ACC112 (cell line): ENCODE measurements around the gene MAML3.

ENCODE experiments used
- H2AFZ ChIP-seq: fragments of 200-600 bp; sonication (generic); one replicate; pipeline ENCODE4 v1.6.0; 2017; ENCODE audit warnings: antibody characterized with exemption, low read length; ENCODE audit not compliant: unreplicated experiment
- H3K27ac ChIP-seq: fragments of 200-600 bp; sonication (generic); 2 replicates; pipeline ENCODE4 v1.5.1; 2014; ENCODE audit warnings: low read depth, mild to moderate bottlenecking, antibody characterized with exemption, low read length, moderate library complexity
- H3K27me3 ChIP-seq: fragments of 200-600 bp; sonication (generic); 2 replicates; pipeline ENCODE4 v1.6.1; 2014; ENCODE audit warnings: mild to moderate bottlenecking, antibody characterized with exemption, low read length, moderate library complexity, mixed read lengths; ENCODE audit not compliant: insufficient read depth
- H3K36me3 ChIP-seq: fragments of 200-600 bp; sonication (generic); 2 replicates; pipeline ENCODE4 v1.6.1; 2016; ENCODE audit warnings: mild to moderate bottlenecking, antibody characterized with exemption, low read length, moderate library complexity, mixed read lengths; ENCODE audit not compliant: insufficient read depth
- H3K4me1 ChIP-seq: fragments of 200-600 bp; sonication (generic); one replicate; pipeline ENCODE4 v1.6.1; 2016; ENCODE audit warnings: low read length, mixed read lengths; ENCODE audit not compliant: insufficient read depth, unreplicated experiment, control insufficient read depth
- H3K4me3 ChIP-seq: fragments of 200-600 bp; sonication (generic); 2 replicates; pipeline ENCODE4 v1.5.1; 2014; ENCODE audit warnings: mild to moderate bottlenecking, low read depth, low read length
- H3K79me2 ChIP-seq: fragments of 200-600 bp; sonication (generic); one replicate; pipeline ENCODE4 v1.6.0; 2016; ENCODE audit warnings: low read length; ENCODE audit not compliant: control insufficient read depth, unreplicated experiment, insufficient read depth

Gene MAML3

DNA sequence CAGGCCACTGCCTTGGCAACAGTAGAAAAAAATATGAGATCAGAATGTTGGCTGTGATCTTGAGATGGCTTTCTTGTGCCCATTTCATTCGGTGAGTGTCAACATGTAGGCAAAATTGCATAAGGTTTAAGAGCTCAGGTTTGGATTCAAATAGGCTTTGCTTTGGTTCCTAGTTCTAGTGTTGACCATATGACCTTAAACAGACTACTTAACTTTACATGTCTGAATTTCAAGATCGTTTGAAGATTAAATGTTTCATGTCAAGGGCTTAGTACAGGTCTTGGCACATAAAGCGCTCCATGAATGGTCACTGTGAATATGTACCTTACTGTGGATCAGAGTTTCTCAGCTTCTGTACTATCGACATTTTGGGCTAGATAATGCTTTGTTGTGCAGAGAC, 284.2 kb downstream of the MAML3 start:
- Histone ChIP-seq H3K79me2 (no peaks in the 10 kb centered on the region), H3K4me1 (peaks cover 25% of the 10 kb centered on the region), H3K4me3 (no peak overlapping the region), H3K36me3 (no peaks in the 10 kb centered on the region), H3K27ac (no peak overlapping the region), H2AFZ (no peak overlapping the region), H3K27me3 (no peaks in the 10 kb centered on the region)

DNA sequence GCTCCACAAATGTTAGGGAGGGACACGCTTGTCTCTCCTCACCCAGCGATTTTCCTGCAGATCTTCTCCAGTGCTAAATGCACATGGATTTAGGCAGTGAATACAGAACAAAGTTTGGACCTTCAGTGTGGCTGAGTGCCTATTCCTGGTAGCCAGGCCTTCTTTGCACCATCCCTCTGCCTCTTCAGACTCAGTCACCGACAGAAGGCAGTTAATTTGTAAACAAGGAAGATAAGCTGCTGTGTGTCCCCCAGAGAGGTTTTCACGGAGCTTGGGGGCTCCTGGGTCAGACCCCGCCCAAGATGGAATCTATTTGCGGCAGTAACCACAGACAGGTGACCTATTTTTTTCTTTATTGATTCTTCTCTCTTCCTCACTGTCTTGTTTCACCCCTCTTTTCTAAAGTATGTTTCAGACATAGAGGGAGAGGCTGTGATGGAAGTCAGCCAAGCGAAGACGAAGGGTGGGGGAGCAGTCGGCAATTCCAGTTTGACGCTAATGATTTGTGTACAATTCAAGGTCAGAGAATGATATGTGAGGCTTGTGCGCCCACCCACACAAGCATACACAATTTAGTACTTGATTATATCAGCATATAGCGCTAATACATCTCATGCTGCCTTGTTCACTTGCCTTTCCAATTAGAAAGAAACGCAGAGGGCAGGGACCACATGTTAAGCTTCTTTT, 287.6 kb downstream of the MAML3 start:
- Histone ChIP-seq H3K27ac (no peak overlapping the region), H3K36me3 (no peaks in the 10 kb centered on the region), H3K27me3 (no peaks in the 10 kb centered on the region), H3K4me1 (peaks cover 9% of the 10 kb centered on the region), H3K4me3 (no peak overlapping the region), H2AFZ (no peak overlapping the region), H3K79me2 (no peaks in the 10 kb centered on the region)

DNA sequence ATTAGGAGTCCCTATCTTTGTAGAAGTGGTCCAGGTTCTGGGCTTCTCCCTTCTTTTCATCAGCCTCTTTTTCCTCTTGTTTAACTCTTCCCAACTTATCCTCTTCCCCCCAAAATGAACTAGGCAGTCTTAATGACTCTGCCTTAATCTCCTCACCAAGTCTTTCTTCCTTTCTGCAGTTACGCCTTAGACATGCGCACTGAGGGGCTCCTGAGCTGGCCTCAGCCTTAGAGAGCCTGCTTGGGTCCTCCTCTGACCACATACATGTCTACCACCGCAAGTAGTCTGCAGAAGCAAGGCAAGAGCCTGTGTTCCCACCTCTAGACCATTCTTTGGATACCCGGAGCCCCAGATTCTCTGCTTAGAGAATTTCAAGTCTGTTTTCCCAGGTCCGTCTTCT, 288.4 kb downstream of the MAML3 start:
- no peak overlapping the region for H3K4me3 ChIP-seq
- no peak overlapping the region for H3K27ac ChIP-seq
- H3K79me2 ChIP-seq: no peaks in the 10 kb centered on the region
- H2AFZ ChIP-seq: no peak overlapping the region
- H3K27me3 ChIP-seq: no peaks in the 10 kb centered on the region
- peaks cover 7% of the 10 kb centered on the region for H3K4me1 ChIP-seq
- H3K36me3 ChIP-seq: no peaks in the 10 kb centered on the region

DNA sequence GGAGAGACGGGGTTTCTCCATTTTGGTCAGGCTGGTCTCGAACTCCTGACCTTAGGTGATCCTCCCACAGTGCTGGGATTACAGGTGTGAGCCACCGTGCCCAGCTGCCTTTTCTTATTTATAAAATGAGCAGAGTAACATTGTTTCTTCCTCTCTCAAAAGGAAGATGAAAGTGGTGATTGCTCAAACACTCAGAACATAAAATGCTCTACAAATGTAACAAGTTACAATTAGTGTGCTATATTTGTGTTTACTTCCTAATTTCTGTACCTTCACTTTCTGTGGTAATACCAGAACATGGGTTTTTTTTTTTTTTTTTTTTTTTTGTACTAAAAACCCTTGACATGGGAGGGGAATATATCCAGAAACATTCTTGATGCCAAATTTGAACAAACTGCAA, 290.5 kb downstream of the MAML3 start:
- H3K27ac ChIP-seq: no peak overlapping the region
- H3K4me1 ChIP-seq: peaks cover 7% of the 10 kb centered on the region
- no peak overlapping the region for H3K4me3 ChIP-seq
- no peaks in the 10 kb centered on the region for H3K36me3 ChIP-seq
- H3K27me3 ChIP-seq: no peaks in the 10 kb centered on the region
- H2AFZ ChIP-seq: no peak overlapping the region
- no peaks in the 10 kb centered on the region for H3K79me2 ChIP-seq

DNA sequence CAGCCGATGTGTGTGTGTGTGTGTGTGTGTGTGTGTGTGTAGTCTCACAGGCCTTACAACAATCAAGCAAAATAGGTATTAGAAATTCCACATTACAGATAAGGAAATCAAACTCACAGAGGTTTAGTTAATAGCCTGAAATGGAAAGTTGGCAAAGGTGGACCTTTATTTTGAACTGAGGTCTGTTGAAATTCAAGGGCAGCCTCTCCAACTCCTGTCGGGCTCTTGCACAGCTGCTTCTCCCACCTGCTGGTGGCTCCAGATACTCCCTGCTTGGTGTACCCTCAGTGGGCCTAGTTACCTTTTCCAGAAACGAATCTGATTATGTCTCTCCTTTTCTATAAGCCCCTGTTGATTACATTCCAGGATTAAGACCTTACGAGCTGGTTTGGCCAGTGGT, 292.5 kb downstream of the MAML3 start:
- Histone ChIP-seq H3K27ac (no peak overlapping the region), H3K4me3 (no peak overlapping the region)

DNA sequence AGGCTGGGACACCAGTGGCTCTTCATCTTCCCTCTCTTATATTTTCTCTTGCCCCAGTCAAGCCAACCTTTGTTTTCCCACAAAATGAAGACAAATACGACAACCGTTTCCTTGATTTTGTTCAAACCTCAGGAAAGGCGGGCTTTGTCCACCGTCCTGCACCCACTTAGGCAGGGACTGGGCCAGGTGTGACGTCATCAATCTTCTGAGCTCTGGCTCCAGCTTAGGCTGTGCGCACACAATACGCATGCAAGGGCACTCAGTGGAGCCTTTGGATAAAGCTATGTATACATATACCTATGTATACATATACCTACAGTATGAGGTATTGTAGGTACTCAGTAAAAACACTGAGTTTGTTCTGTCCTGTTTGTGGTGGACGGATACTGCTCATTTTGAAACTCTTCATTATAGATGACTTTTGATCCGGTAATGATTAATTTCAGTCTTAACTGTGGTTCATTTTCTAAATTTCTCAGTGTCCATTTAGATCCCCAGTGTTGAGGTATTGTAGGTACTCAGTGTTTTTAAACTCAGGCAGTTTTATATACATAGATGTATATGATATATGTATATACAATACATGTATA, 293.5 kb downstream of the MAML3 start:
- no peak overlapping the region for H3K4me3 ChIP-seq
- H3K27me3 ChIP-seq: no peaks in the 10 kb centered on the region
- H3K4me1 ChIP-seq: peaks cover 7% of the 10 kb centered on the region
- no peak overlapping the region for H2AFZ ChIP-seq
- H3K79me2 ChIP-seq: no peaks in the 10 kb centered on the region
- H3K36me3 ChIP-seq: no peaks in the 10 kb centered on the region
- no peak overlapping the region for H3K27ac ChIP-seq

More for the DNA sequence above, 292.5 kb downstream of the MAML3 start:
- H3K36me3 ChIP-seq: no peaks in the 10 kb centered on the region
- H2AFZ ChIP-seq: no peak overlapping the region
- no peaks in the 10 kb centered on the region for H3K27me3 ChIP-seq
- no peaks in the 10 kb centered on the region for H3K79me2 ChIP-seq
- H3K4me1 ChIP-seq: peaks cover 7% of the 10 kb centered on the region

DNA sequence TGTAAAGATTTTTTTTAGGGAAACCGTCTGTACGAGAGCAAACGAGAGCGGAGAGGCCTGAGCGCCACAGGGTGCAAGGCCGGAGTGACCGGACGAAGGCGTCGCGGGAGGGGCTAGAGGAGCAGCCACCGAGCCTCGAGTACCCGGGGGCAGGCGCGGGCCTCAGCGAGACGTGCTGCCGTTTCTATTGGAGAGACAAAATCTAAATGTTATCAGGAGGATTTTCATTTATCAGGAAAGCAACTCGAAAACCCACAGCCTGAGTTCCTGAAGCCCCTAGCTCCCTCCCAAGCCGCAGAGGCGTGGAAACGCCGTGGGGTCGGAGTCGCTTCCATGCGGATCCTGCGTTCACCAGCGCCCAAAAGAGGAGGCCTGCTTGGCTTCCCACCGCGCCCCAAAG, 294.1 kb downstream of the MAML3 start:
- no peak overlapping the region for H3K27ac ChIP-seq
- H3K36me3 ChIP-seq: no peaks in the 10 kb centered on the region
- peaks cover 3% of the 10 kb centered on the region for H3K4me1 ChIP-seq
- H3K27me3 ChIP-seq: no peaks in the 10 kb centered on the region
- no peak overlapping the region for H3K4me3 ChIP-seq
- H2AFZ ChIP-seq: no peak overlapping the region
- H3K79me2 ChIP-seq: no peaks in the 10 kb centered on the region

DNA sequence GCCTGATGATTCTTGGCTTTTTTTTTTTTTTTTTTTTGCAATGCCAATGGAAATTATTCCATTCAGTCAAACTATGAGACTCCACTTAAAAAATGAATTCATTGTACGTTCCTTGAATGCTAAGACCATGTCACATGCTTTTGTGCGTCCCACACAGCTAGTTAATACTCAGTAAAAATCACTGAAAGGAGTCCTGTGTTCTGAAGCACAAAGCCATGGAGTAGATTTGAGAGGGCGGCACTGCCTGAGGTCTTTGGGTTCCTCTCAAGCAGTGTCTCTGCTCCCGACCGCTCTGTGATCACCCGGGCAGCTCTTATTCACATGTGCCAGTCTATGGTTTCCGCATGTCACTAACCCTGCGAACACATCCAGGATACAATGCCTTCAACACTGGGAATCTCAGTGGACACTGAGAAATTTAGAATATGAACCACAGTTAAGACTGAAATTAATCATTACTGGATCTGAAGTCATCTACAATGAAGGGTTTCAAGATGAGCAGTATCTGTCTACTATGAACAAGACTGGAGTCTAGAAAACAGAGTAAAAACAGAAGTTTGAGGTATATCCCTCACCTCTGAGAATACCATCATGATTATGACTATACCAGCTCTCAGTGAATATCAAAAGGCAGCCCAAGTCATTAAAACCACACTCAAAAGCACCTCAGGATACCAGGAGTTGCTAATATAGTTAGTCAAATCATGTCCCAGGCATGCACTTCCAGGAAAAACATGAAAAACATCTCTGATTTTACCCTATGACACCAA, 295.4 kb downstream of the MAML3 start:
- Histone ChIP-seq H3K27me3 (no peaks in the 10 kb centered on the region), H3K4me1 (no peaks in the 10 kb centered on the region), H3K27ac (no peak overlapping the region), H3K79me2 (no peaks in the 10 kb centered on the region), H3K4me3 (no peak overlapping the region), H3K36me3 (no peaks in the 10 kb centered on the region), H2AFZ (no peak overlapping the region)

DNA sequence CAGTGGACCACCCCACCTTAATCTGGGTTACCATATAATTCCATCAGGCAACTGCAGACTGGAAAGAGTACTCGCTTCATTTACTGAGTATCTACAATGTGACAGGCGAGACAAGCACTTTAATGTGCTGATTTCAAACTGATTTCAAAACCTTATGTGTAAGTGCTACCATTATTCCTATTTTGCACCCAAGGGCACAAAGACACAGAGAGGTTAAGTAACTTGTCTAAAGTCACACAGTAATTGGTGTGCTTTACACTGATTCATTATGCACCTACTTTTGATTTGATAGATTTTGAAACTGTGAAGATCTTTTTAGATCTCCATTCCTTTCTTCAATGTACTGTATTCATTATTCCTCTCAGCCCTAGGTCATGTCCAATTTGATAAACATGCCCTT, 296.0 kb downstream of the MAML3 start:
- Histone ChIP-seq H3K79me2 (no peaks in the 10 kb centered on the region), H3K36me3 (no peaks in the 10 kb centered on the region), H3K27me3 (no peaks in the 10 kb centered on the region), H2AFZ (no peak overlapping the region), H3K27ac (no peak overlapping the region), H3K4me3 (no peak overlapping the region), H3K4me1 (no peaks in the 10 kb centered on the region)

DNA sequence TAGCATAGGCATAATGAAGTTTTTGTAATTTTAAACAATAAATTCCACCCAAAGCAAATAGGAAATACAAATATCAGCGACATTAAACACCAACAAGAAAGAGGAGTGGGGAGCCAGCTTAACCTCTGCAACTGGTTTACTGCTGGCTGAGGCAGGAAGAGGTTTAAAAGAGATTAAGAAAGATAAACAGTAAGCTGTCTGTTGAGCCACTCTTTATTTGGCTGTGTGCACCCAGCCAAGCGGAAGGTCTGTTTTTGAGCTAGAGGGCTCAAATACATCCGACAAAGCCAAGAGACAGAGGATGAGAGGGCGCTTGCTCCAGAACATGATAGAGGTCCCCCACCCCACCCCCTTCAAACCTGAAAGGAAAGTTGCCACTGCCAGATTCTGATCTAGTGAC, 297.0 kb downstream of the MAML3 start:
- H3K79me2 ChIP-seq: no peaks in the 10 kb centered on the region
- H3K27me3 ChIP-seq: no peaks in the 10 kb centered on the region
- H3K4me1 ChIP-seq: no peaks in the 10 kb centered on the region
- no peaks in the 10 kb centered on the region for H3K36me3 ChIP-seq
- H3K27ac ChIP-seq: no peak overlapping the region
- H2AFZ ChIP-seq: no peak overlapping the region
- H3K4me3 ChIP-seq: no peak overlapping the region
